IPS DF 6.9 (cell line): Measurements from ENCODE around the gene PWP1.

Experiments used
- DNase-seq: peaks from one replicate; pipeline ENCODE4 v3.0.0-alpha.2; 2013; ENCODE audit warnings: low read depth, low spot score
- H3K27ac ChIP-seq: one replicate; pipeline ENCODE4 v1.5.1; 2013; ENCODE audit warnings: low read length, control low read depth
- H3K27me3 ChIP-seq: 2 replicates; pipeline ENCODE4 v1.6.1; 2013; ENCODE audit warnings: mild to moderate bottlenecking, low read length; ENCODE audit not compliant: control insufficient read depth, insufficient read depth
- H3K36me3 ChIP-seq: 2 replicates; pipeline ENCODE4 v1.6.1; 2013; ENCODE audit warnings: low read length; ENCODE audit not compliant: control insufficient read depth, insufficient read depth
- H3K4me1 ChIP-seq: 2 replicates; pipeline ENCODE4 v1.6.1; 2013; ENCODE audit warnings: low read length; ENCODE audit not compliant: control insufficient read depth, insufficient read depth
- H3K4me3 ChIP-seq: 2 replicates; pipeline ENCODE4 v1.5.1; 2013; ENCODE audit warnings: mild to moderate bottlenecking, low read length
- H3K9me3 ChIP-seq: 2 replicates; pipeline ENCODE4 v1.6.1; 2013; ENCODE audit warnings: low read length, inconsistent platforms; ENCODE audit not compliant: control insufficient read depth, insufficient read depth
- WGBS: extraction: QIAGEN DNeasy Blood & Tissue Kit; methylation state at CpG from one replicate; pipeline ENCODE4 v1.1.7; 2013; ENCODE audit warnings: mixed read lengths, missing lambda C conversion rate; ENCODE audit not compliant: insufficient read length, insufficient coverage; 5-methylcytosine and 5-hydroxymethylcytosine counted together

PWP1 gene

GRCh38 chr12:107655281-107656065 lies 30.1 kb upstream of the PWP1 start:
- no CpG with 5 or more reads among the region's 9 CpGs for WGBS
- H3K27me3 ChIP-seq = no peaks in the 10 kb centered on the region
- H3K9me3 ChIP-seq = no peaks in the 10 kb centered on the region
- H3K4me1 ChIP-seq = peaks cover 2% of the 10 kb centered on the region; the same call in 1 of the 2 replicates
- H3K27ac ChIP-seq = no peak overlapping the region
- DNase-seq = no peak
- no peak overlapping the region for H3K4me3 ChIP-seq
- no peaks in the 10 kb centered on the region for H3K36me3 ChIP-seq

- Histone ChIP-seq H3K36me3 (no peaks in the 10 kb centered on the region), H3K27ac (no peak overlapping the region), H3K4me1 (peaks cover 2% of the 10 kb centered on the region; the same call in 1 of the 2 replicates), H3K9me3 (no peaks in the 10 kb centered on the region), H3K4me3 (no peak overlapping the region), H3K27me3 (no peaks in the 10 kb centered on the region)
- DNase-seq = no peak
Measured at GRCh38 chr12:107656302-107656701, 29.3 kb upstream of the PWP1 start.

- Histone ChIP-seq H3K4me3 (no peak overlapping the region), H3K4me1 (no peaks in the 10 kb centered on the region), H3K27ac (no peak overlapping the region), H3K27me3 (no peaks in the 10 kb centered on the region), H3K36me3 (no peaks in the 10 kb centered on the region), H3K9me3 (no peaks in the 10 kb centered on the region)
- WGBS = no CpG with 5 or more reads among the region's 4 CpGs
- DNase-seq = no peak
Measured at GRCh38 chr12:107657133-107657532, 28.5 kb upstream of the PWP1 start.

GRCh38 chr12:107657621-107658020 lies 28.0 kb upstream of the PWP1 start:
- no CpG with 5 or more reads among the region's 9 CpGs for WGBS
- no peaks in the 10 kb centered on the region for H3K27me3 ChIP-seq
- no peaks in the 10 kb centered on the region; the same call in 1 of the 2 replicates for H3K4me1 ChIP-seq
- no peak overlapping the region for H3K4me3 ChIP-seq
- no peak overlapping the region for H3K27ac ChIP-seq
- H3K9me3 ChIP-seq = no peaks in the 10 kb centered on the region
- H3K36me3 ChIP-seq = no peaks in the 10 kb centered on the region
- no peak for DNase-seq

- H3K4me1 ChIP-seq = peaks cover 2% of the 10 kb centered on the region; the same call in 1 of the 2 replicates
- no peak overlapping the region for H3K4me3 ChIP-seq
- no peak for DNase-seq
- no peaks in the 10 kb centered on the region for H3K36me3 ChIP-seq
- H3K9me3 ChIP-seq = no peaks in the 10 kb centered on the region
- H3K27ac ChIP-seq = no peak overlapping the region
- no peaks in the 10 kb centered on the region for H3K27me3 ChIP-seq
- WGBS = no CpG with 5 or more reads among the region's 8 CpGs
Measured at GRCh38 chr12:107660235-107660634, 25.4 kb upstream of the PWP1 start.

GRCh38 chr12:107660861-107661415 lies 24.7 kb upstream of the PWP1 start:
- Histone ChIP-seq H3K27ac (no peak overlapping the region), H3K4me1 (peaks cover 2% of the 10 kb centered on the region; the same call in 1 of the 2 replicates), H3K36me3 (no peaks in the 10 kb centered on the region), H3K4me3 (no peak overlapping the region), H3K9me3 (no peaks in the 10 kb centered on the region), H3K27me3 (no peaks in the 10 kb centered on the region)
- DNase-seq = no peak
- WGBS = no CpG with 5 or more reads among the region's 12 CpGs

- WGBS = no CpG with 5 or more reads among the region's 3 CpGs
- H3K27ac ChIP-seq = no peak overlapping the region
Measured at GRCh38 chr12:107661830-107662229, 23.8 kb upstream of the PWP1 start.

GRCh38 chr12:107662484-107662883 lies 23.1 kb upstream of the PWP1 start:
- H3K4me1 ChIP-seq = peaks cover 2% of the 10 kb centered on the region; the same call in 1 of the 2 replicates
- H3K4me3 ChIP-seq = no peak overlapping the region
- no peaks in the 10 kb centered on the region for H3K27me3 ChIP-seq
- no peaks in the 10 kb centered on the region for H3K9me3 ChIP-seq
- H3K36me3 ChIP-seq = no peaks in the 10 kb centered on the region
- WGBS = no CpG with 5 or more reads among the region's 6 CpGs
- H3K27ac ChIP-seq = no peak overlapping the region
- no peak for DNase-seq

More at GRCh38 chr12:107661830-107662229, 23.8 kb upstream of the PWP1 start:
- H3K9me3 ChIP-seq = no peaks in the 10 kb centered on the region
- no peaks in the 10 kb centered on the region for H3K36me3 ChIP-seq
- H3K4me1 ChIP-seq = peaks cover 2% of the 10 kb centered on the region; the same call in 1 of the 2 replicates
- DNase-seq = no peak
- H3K4me3 ChIP-seq = no peak overlapping the region
- H3K27me3 ChIP-seq = no peaks in the 10 kb centered on the region

GRCh38 chr12:107663277-107663676 lies 22.3 kb upstream of the PWP1 start:
- Histone ChIP-seq H3K4me1 (peaks cover 2% of the 10 kb centered on the region; the same call in 1 of the 2 replicates), H3K9me3 (no peaks in the 10 kb centered on the region), H3K36me3 (no peaks in the 10 kb centered on the region), H3K27ac (no peak overlapping the region), H3K27me3 (no peaks in the 10 kb centered on the region), H3K4me3 (no peak overlapping the region)
- DNase-seq = no peak
- WGBS = no CpG with 5 or more reads among the region's 6 CpGs

GRCh38 chr12:107666009-107666408 lies 19.6 kb upstream of the PWP1 start:
- peaks cover 3% of the 10 kb centered on the region; the same call in 1 of the 2 replicates for H3K4me1 ChIP-seq
- no peak overlapping the region for H3K4me3 ChIP-seq
- no peaks in the 10 kb centered on the region for H3K27me3 ChIP-seq
- DNase-seq = no peak
- no peaks in the 10 kb centered on the region for H3K9me3 ChIP-seq
- WGBS = no CpG with 5 or more reads among the region's 1 CpG
- H3K27ac ChIP-seq = no peak overlapping the region
- H3K36me3 ChIP-seq = no peaks in the 10 kb centered on the region
